NCI-H345 treated with DMSO at 0.1 percent for 48 hours (cell line): Measurements from ENCODE around the gene BDP1.
"Not testable (repeated sequence)": the region's sequence is repeated elsewhere in the genome, so short reads cannot be mapped to it uniquely, and the experiment has no call there.

Experiments used
- DNase-seq: peaks from one replicate; lab custom pipeline; 2025; ENCODE audit not compliant: unreplicated experiment; lab: John Stamatoyannopoulos, UW

The BDP1 gene

GRCh38 chr5:71455427-71456361, at the start of gene BDP1:
BDP1 (plus strand) TSS chr5:71455651; CDS start chr5:71455878, 227 bp downstream.
- peak; percentile 81 for DNase-seq

- DNase-seq = not testable (repeated sequence)
Measured at GRCh38 chr5:71410088-71410487, 45.4 kb upstream of the BDP1 start.

- not testable (repeated sequence) for DNase-seq
Measured at GRCh38 chr5:71415626-71416025, 39.8 kb upstream of the BDP1 start.

GRCh38 chr5:71418026-71418425, 37.4 kb upstream of the BDP1 start:
- DNase-seq = not testable (repeated sequence)

- DNase-seq = not testable (repeated sequence)
Measured at GRCh38 chr5:71421278-71421677, 34.2 kb upstream of the BDP1 start.

GRCh38 chr5:71423896-71424295, 31.6 kb upstream of the BDP1 start:
- DNase-seq = not testable (repeated sequence)

GRCh38 chr5:71426686-71427474, 28.6 kb upstream of the BDP1 start:
- DNase-seq = not testable (repeated sequence)

- DNase-seq = not testable (repeated sequence)
Measured at GRCh38 chr5:71432410-71432809, 23.0 kb upstream of the BDP1 start.

GRCh38 chr5:71434825-71435224, 20.6 kb upstream of the BDP1 start:
- not testable (repeated sequence) for DNase-seq

- DNase-seq = not testable (repeated sequence)
Measured at GRCh38 chr5:71441564-71441963, 13.9 kb upstream of the BDP1 start.

- not testable (repeated sequence) for DNase-seq
Measured at GRCh38 chr5:71443891-71444290, 11.6 kb upstream of the BDP1 start.

GRCh38 chr5:71445015-71445414, 10.4 kb upstream of the BDP1 start:
- DNase-seq = not testable (repeated sequence)

- DNase-seq = not testable (repeated sequence)
Measured at GRCh38 chr5:71445523-71446152, 9.8 kb upstream of the BDP1 start.

- DNase-seq = not testable (repeated sequence)
Measured at GRCh38 chr5:71446540-71447216, 8.8 kb upstream of the BDP1 start.

- peak; percentile 28 for DNase-seq
Measured at GRCh38 chr5:71447218-71447808, 8.1 kb upstream of the BDP1 start.

GRCh38 chr5:71452876-71453275, 2.6 kb upstream of the BDP1 start:
- no peak for DNase-seq

- no peak for DNase-seq
Measured at GRCh38 chr5:71454913-71455312, 538 bp upstream of the BDP1 start.

- DNase-seq = no peak
Measured at GRCh38 chr5:71456362-71456743, 902 bp downstream of the BDP1 start.

- no peak for DNase-seq
Measured at GRCh38 chr5:71457106-71457505, 1.7 kb downstream of the BDP1 start.

GRCh38 chr5:71460693-71461092, 5.2 kb downstream of the BDP1 start:
- DNase-seq = no peak
